ENCODE measurements around the gene CCDC90B. TPM values are rescaled to one million over a fixed set of nuclear protein-coding genes. Genes with fewer than 3 reads are reported as not detected.

Gene CCDC90B
- total and polyA plus RNA-seq, 11 donors, result 17.9 to 31.7 (median 26.7) TPM

GRCh38 chr11:83306200-83307080 lies 20.3 kb upstream of the CCDC90B start:
- no peak overlapping the region for H3K27ac ChIP-seq
- H3K4me3 ChIP-seq, result no peak overlapping the region
- WGBS, 4 donors, result 86 to 90% (median 88%) methylated on average over 4 of the region's 4 CpGs
- H3K4me1 ChIP-seq, result peaks cover 0 to 8% (median 0%) of the 10 kb centered on the region in 12 donors
- no peaks in the 10 kb centered on the region for H3K36me3 ChIP-seq
- TF ChIP-seq POLR2A (IDR thresholded peaks at IDR 0.05) (no peak), CTCF (IDR thresholded peaks at IDR 0.05) (no peak)
- no peaks in the 10 kb centered on the region for H3K27me3 ChIP-seq
- intact Hi-C loops (cut with DNase I), result no loop called here
- no peak for ATAC-seq
- no peaks in the 10 kb centered on the region for H3K9me3 ChIP-seq
- no peak for DNase-seq

- Histone ChIP-seq H3K4me1 (peaks cover 0 to 8% (median 0%) of the 10 kb centered on the region in 12 donors), H3K27ac (no peak overlapping the region), H3K9me3 (no peaks in the 10 kb centered on the region), H3K27me3 (no peaks in the 10 kb centered on the region), H3K4me3 (no peak overlapping the region), H3K36me3 (no peaks in the 10 kb centered on the region)
- intact Hi-C loops (cut with DNase I), result no loop called here
- no peak for TF ChIP-seq POLR2A (IDR thresholded peaks at IDR 0.05)
- no peak for TF ChIP-seq CTCF (IDR thresholded peaks at IDR 0.05)
- ATAC-seq (peak in 3 of 4 donors; percentile 31 to 42 (median 41)), DNase-seq (no peak)
- WGBS, 4 donors, result 19 to 29% (median 24%) methylated on average over 4 of the region's 4 CpGs
Observed at GRCh38 chr11:83303316-83303715, 17.1 kb upstream of the CCDC90B start.

DNA sequence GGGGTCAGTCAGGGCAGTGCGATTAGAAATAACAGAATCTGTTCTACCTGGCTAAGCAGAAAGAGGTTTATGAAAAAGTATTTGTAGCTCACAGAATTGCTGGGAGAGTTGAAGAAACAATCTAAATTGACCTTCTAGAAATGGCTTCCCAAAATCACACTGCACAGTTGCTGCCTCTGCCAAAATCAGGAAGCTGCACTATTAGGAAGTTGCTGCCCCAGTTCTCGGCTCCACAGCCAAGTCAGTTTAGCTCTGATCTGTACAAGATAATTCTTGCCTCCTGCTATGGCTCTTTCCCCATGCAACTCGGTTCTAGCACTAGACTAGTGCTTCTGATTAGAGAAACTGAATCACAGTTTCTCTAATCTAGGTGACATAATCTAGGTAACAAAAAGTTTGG lies 16.0 kb upstream of the CCDC90B start:
- ATAC-seq (no peak), DNase-seq (no peak)
- TF ChIP-seq POLR2A (IDR thresholded peaks at IDR 0.05), result no peak
- no peak for TF ChIP-seq CTCF (IDR thresholded peaks at IDR 0.05)
- Histone ChIP-seq H3K36me3 (no peaks in the 10 kb centered on the region), H3K4me3 (no peak overlapping the region), H3K27me3 (no peaks in the 10 kb centered on the region), H3K4me1 (peaks cover 0 to 8% (median 0%) of the 10 kb centered on the region in 12 donors), H3K9me3 (no peaks in the 10 kb centered on the region), H3K27ac (no peak overlapping the region)
- WGBS, 4 donors, result 71 to 79% (median 75%) methylated on average over 3 of the region's 3 CpGs
- intact Hi-C loops (cut with DNase I), result no loop called here

- no peak overlapping the region for H3K27ac ChIP-seq
- H3K4me3 ChIP-seq, result no peak overlapping the region
- no peak for DNase-seq
- H3K9me3 ChIP-seq, result no peaks in the 10 kb centered on the region
- intact Hi-C loops (cut with DNase I), result loop anchor here in 3 of 10 donors (5.0 to 10.0 kb wide), 4 partner anchors 423 to 523 kb away; no protein-coding TSS in a partner anchor
- WGBS, 4 donors, result 84 to 94% (median 91%) methylated on average over 6 of the region's 6 CpGs
- H3K4me1 ChIP-seq, result peaks cover 0 to 8% (median 0%) of the 10 kb centered on the region in 12 donors
- TF ChIP-seq CTCF (IDR thresholded peaks at IDR 0.05) (no peak), POLR2A (IDR thresholded peaks at IDR 0.05) (no peak)
- no peak for ATAC-seq
- H3K36me3 ChIP-seq, result no peaks in the 10 kb centered on the region
- H3K27me3 ChIP-seq, result no peaks in the 10 kb centered on the region
Observed at GRCh38 chr11:83299681-83300080, 13.5 kb upstream of the CCDC90B start.
